Breast epithelium (tissue), 3 donors: ENCODE results near the gene COPS4.

ENCODE experiments used
- CTCF ChIP-seq, 3 donors: fragments of 450-650 bp; IDR thresholded peaks; one replicate each; pipeline ENCODE4 v1.5.1; 2016 to 2017; ENCODE audit warnings: antibody characterized with exemption in 3 of 3, mild to moderate bottlenecking in 3 of 3, moderate library complexity in 3 of 3
- POLR2A ChIP-seq: fragments of 450-650 bp; IDR thresholded peaks from one replicate; pipeline ENCODE4 v1.6.1; 2016; ENCODE audit warnings: antibody characterized with exemption, mild to moderate bottlenecking, moderate library complexity

GRCh38 chr4:83011689-83012199 is 23.2 kb upstream of the COPS4 start:
- TF ChIP-seq CTCF (IDR thresholded peaks at IDR 0.05), result no peak
- TF ChIP-seq POLR2A, result no peak
